ENCODE results near the gene LGR4.

The LGR4 gene

DNA sequence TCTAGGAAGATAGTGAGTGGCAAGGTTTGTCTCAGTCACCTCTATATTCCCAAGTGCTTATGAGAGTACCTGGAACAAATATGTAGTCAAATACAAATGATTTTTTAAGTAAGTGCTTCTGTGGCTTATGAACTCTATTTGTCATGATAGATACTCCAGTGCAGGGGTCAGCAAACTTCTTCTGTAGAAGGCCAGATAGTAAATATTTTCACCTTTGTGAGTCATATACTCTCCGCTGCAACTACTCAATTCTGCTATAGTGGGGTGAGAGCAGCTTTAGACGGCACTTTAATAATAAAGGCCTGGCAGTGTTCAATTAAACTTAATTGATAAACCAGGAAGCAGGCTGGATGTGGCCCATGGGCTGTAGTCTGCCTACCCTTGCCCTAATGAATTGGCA is 97.2 kb downstream of the LGR4 start:
- DNase-seq (ENCODE audit: low spot score): no peak

DNA sequence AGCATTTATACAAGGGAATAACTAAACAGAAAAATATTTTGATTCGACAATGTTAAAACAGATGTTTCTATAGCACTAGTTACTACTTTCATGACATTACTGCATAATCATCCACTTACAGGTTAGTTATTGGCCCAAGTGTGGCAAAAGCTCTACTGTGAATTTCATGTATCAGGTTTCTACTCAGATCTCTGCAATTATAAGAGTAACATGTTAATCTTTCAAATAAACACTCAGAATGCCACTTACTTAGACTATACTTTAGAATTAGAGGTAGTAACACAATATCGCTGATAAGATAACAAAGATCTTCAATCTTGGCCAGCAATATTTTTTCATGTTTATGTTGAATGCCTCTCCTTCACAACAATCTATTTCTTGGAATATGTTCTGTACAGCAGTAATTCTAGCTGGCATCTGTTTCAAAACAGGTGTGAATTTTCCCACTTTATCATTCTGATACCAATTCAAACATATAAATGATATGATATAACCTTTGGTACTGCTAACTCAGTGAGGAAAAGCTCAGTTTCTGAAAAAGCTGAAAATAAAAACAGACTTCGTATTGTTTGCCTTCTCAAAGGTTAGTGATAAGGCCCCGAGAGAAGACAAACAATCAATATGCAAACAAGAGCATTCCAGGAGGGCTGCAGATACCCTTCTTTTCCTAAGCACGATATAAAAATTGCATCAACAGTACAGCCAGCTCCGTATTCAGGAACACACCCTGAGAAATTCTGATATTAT is 98.6 kb downstream of the LGR4 start:
- DNase-seq (ENCODE audit: low spot score): no peak

DNA sequence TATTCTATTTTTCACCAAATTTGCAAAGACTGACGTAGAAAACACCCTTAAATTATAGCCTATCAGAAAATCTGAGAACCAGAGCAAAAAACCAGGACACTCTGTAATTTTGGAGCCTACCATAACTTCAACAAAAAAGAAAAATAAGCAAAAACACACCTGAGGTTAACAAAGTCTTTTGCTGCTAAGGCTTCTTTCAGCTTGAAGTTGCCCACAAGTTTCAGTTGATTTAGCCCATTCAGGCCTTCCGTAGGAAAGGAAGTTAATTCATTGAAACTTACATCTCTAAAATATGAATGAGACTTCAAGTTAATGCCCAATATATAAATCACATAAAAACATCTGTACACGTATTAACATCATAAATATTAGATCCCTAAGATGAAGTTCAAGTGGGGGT is 99.2 kb downstream of the LGR4 start:
- DNase-seq (ENCODE audit: low spot score): no peak

DNA sequence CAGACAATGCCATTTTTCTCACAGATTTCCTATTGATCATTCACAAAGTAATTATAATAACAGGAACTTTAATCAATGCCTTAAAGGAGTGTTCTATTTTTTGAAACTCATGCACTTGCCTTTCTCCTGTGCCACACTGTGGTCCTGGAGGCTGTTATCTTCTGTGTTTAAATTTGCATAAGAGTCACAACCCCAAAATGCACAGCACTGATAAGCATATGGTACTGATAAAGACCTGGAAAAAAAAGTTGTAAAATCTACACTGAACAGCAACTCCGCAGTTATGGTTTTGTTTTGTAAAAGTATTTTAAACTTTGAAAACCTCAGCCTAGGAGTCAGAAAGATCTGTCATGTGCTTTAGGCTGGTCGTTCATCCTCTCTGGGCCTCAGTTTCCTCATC is 100.4 kb downstream of the LGR4 start:
- no peak for DNase-seq (ENCODE audit: low spot score)

DNA sequence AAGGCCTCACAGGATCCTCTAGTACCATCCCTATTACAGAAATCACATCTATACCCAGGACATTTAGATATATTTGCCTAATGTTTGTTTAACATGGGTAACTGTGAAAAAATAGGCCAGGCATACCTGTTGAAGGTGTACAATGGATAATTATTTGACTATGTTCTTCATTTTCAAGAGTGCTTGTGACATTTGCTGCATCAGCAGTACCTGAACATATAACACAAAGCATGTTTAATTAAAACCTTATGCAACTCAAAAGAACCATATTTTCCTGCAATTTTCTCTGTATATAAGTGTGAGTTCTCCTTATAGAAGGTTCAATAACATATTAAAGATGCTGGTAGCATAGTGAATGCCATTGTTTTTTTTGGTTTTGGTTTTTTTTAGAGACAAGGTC is 101.1 kb downstream of the LGR4 start:
- DNase-seq (ENCODE audit: low spot score): no peak

DNA sequence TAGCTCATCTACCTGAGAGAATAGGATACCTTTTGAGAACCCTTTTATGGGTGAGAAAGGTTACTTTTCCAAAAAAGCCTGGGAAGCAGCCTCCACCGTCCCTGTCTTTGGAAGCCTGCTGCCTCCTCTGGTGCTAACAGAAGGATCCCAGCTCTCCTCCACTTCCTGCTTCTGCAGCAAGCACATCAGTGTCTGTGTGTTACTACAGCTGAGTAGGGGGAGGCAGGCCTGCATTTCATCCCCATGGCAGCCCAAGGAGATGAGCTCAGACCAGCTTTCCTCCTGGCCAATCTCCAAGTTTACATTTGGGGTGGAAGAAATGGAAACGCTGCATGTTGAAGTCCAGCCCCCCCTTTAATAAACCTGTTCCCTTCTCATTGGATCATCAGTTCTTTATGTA is 102.2 kb downstream of the LGR4 start:
- no peak for DNase-seq (ENCODE audit: low spot score)

DNA sequence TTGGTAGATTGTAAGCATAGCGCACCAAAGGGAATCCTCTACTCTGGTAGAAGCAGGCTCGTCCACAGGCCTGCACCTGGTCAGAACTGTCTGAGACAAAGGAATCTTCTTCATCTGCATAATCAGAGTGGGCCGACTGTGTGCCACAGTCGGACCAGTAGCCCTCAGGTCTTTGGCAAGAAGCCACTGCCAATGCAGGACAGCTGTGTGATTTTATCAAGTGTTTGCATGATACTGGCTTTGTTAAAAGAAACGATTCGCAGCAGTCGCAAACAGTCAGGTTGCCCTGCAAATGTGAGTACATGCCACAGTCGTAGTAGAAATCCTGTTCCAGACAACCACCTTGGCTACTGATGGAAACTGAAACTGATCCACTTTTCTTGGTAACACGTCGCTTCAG is 104.7 kb downstream of the LGR4 start:
- no peak for DNase-seq (ENCODE audit: low spot score)

DNA sequence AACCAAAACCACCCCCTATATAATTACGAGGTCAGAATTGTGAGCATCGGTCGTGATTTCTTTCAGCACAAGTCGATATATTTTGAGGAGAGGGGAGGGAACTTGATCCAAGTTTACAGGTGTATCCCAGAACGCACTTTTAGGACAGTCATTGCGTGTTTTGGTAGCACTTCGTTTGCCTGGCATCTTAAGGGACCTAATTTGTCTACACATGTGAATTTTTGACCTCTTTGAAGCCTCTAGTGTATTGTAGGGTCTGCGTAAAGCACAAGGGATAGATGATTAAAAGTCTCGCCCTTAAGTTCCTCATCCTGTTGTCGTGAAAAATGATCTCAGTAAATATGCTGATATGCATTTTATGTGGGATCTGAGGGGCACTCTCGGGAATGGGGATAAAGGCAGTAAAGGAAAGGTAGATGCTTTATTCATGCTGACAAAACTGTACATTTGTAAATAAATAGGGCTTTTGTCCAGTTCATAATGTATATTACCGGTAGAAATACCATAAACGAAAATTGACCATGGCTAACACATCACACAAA is 108.9 kb downstream of the LGR4 start:
- peak; percentile 3 for DNase-seq (ENCODE audit: low spot score)

DNA sequence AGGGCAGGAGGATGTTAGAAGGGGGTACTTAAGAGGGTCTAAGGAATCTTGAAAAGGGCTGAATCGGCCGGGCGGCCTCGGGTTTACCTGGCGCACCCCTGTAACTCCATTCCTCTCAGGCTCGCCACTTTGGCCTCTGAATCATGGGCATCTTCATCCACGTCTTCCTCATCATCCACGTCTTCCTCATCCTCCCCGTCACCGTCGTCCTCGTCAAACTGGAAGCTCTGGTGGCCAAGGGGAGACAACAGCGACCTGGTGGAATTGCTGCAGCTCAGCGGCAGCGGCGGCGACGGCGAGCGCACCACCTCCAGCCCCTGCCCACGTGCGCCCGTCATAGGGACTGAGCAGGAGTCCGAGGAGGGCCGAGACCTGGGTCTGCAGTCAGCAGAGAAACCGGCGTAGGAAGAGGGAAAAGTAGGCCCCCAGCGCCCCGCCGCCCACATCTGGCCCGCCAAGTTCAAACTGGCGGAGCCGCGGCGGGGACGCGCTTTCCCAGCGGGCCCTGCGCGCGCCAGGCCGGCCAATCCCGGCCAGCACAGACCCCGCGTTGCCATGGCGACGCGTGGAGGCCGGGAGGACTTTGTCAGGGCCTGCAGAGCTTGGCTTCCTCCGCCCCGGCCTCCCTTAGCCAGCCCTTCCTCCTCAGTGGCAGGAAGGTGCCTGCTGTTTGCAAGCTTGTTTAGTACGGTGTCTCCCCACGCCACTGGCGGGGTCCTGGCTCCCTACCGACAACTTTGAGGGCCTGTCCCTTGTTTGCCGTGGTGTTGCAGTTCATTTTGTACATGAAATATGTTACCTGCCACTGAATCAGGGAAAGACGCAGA is 109.6 kb downstream of the LGR4 start, which contains the start of gene CCDC34:
TSS of gene CCDC34 (minus strand) at position 467 of the 827 bp plus-strand sequence. CDS start at position 446, 21 bp downstream.
- DNase-seq (ENCODE audit: low spot score): peak; percentile 87

DNA sequence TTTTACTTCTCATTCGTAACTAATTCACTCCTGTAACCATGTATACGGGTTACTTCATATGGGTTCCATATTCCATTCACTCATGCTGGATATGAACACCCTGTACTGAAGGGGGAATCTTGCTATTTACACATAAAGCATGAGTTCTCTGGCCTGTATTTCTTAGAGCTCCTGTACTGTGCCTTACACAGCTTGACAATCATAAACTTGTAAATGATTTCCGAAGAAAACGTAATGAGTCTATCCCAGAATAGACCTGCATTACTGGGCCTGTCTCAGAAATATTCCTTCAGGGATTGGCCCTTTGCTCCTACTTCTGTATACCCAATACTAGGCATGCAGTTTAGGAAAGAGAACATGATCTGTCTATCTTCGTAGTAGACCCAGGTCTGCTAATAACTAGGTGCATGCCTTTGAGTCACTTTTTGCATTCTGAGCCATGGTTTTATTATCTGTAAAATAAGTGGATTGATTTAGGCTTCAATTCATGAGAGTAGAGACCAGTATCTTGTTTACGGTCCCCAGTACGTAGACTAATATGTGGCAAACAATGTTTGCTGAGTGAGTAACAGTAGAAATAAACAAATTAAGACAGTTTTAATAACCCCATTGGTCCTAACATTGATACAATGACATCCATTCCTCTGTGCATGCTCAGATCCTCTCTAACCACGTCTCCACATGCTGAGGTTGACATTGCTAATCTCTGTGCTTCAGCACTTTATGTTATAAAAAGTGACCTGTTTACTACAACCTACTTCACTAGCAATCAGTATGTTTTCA is 110.8 kb downstream of the LGR4 start:
- DNase-seq (ENCODE audit: low spot score): no peak

DNA sequence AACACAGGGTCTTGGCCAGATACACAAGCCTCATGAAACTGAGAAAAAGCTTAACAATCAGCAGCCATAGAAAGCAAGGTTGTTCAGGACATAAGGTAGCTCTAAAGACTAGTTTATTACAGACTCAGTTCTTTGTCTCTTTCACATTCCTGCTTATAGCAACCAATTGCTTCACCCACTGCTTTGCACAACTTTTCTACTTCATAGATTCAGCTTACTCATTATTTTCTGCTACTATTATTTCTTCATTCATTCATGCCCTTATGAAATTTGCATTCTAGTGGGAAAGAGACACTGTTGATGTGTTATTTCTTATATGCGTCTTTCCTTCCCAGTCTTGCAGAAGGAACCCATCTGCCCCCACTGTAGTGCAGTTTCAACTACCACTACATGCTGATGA is 114.3 kb downstream of the LGR4 start:
- DNase-seq (ENCODE audit: low spot score): no peak

DNA sequence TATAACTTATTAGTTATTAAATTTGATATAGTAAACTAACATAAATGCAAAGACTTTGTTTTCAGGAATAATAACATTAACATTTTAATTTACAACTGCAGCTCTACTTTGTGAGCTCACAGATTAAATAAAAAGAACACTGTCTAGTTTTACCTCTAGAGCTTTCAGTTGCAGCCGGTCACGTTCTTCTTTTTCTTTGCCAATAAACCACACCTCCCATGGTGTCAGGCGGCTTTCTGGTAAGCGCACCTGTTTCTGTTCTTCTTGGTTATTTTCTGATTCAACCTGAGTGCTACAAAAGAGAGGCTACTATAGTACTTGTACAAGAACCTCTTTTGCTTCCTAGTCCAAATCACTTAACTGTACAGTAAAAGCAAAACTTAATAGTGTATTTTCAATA is 115.3 kb downstream of the LGR4 start:
- DNase-seq (ENCODE audit: low spot score): no peak

DNA sequence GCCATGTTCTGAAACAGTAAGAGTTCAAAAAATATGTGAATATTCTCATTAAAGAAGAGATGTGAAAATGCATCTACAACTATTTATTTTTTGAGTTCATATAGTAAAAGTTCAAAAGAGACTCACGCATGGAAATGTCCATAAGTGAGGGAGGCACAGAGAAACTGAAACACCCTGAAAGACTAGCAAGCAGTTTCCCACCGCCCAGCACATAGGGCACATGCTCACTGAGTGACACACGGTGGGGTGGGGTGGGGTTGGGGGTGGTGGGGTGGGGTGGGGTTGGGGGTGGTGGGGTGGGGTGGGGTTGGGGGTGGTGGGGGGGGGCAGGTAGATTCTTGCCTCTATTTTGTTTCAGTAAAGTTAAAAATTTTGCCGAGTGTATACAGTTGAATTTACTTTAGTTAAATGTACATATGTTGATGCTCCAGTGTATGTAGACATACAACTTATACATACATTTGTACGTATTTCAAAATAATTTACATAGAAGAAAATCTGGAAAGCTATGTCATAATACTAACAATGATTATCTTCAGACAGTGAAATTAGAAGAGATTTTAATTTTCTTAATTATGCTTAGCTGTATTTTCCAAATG is 115.9 kb downstream of the LGR4 start:
- DNase-seq (ENCODE audit: low spot score): no peak

DNA sequence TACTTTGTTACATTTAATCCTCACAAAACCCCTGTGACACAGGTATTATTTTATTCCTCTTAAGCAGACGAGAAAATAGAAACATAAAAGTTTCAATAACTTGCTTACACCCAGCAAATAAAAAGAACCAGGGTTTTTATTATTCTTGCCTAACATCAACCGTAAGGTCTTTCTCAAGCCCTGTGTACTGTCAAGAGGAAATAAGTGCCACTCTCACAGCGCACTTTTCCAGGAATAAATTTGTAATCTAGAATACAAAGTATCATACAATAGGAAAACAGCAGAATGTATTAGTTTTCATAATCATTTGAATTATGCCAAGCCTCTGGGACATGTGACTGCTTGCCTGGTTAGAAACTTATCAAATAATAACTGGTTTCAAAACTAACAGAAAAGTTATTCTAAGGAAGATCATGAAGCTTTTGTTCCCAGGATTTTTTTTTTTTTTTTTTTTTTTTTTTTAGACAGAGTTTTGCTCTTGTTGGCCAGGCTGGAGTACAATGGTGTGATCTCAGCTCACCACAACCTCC is 117.0 kb downstream of the LGR4 start:
- no peak for DNase-seq (ENCODE audit: low spot score)

DNA sequence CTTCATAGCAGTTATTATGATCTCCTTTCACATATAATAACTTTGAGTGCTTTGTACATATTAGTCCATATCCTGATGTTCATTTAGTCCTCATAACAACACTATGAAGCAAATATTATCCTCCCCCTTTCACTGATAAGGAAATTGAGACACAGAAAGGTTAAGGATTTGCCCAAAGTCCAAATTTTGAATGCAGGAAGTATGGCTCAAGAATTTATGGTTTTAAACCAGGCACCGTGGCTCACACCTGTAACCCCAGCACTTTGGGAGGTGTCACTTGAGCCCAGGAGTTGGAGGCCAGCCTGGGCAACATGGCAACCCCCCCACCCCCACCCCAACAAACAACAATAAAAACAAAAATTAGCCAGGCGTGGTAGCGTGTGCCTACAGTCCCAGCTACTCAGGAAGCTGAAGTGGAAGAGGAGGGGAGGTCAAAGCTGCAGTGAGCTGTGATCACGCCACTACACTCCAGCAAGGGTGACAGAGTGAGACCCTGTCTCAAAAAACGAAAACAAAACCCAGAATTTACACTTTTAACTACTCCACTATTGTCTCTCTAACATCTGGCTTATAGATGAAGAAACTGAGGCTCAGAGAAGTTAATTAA is 118.1 kb downstream of the LGR4 start:
- no peak for DNase-seq (ENCODE audit: low spot score)

DNA sequence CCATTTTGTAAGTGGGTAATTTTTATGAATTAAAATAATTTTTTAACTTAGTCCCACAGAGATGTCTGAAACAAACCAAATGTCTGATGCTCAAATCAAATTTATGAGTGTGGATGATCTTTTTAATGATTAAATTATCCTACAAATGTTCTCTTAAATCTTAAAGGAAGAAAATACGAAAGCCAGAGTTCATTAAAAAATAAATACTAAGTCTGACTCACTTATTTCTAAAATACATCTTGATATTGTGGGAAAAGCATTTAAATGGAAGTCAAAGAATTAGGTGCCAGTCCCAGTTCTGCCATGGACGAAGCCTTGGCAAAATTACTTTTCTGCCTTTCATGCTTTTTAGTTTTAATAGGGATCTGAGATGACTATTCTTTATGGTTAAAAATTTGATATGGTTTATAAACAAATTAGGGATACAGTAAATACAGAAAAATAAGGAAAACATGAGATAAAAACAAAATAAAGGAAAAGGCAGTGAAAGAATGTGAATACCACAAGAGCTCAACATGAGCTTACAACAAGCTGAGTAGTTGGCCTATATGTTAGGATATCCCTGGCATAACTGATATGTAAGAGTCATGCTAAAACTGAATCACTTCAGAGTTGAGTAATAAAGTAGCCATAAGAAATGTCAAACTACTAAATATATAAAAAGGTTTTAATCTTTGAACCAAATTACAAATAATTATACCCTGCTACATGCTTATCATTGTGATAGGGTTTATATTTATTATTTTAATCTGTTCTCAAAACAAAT is 118.8 kb downstream of the LGR4 start:
- DNase-seq (ENCODE audit: low spot score): no peak

DNA sequence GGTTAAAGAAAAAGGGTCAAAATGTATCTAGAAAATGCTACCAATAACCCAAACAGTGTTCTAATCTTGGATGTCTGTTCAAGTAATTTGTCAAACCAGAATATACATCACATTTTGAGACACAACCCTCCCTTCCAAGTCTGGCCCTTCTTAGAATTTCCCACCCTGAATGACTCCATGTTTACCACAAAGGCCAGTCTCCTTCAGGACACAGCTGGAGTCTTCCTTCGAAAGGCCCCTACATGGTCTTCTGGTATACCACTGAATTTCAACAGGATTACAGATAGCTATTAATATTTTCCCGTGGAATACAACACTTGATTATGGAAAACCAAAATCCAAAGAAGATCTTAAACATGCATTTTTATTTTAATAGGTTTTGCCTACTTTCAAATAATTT is 119.8 kb downstream of the LGR4 start:
- DNase-seq (ENCODE audit: low spot score): no peak

DNA sequence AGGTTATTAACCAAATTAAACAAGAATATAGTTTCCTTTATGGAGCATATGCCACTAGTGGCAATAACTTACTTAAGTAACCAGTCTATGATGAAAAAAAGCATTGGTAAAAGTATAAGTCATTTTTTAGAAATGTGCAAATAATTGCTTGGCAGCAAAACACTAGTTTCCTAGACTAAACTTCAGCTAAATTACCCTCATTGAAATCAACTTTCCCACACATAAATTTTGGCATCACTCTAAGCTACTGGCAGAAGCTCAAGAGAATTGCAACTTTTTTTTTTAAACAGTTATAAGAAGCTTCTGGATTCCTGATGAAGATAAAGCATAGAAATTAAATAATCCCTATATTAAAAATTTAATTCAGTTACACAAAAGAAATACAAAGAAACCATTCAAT is 122.1 kb downstream of the LGR4 start:
- no peak for DNase-seq (ENCODE audit: low spot score)

DNA sequence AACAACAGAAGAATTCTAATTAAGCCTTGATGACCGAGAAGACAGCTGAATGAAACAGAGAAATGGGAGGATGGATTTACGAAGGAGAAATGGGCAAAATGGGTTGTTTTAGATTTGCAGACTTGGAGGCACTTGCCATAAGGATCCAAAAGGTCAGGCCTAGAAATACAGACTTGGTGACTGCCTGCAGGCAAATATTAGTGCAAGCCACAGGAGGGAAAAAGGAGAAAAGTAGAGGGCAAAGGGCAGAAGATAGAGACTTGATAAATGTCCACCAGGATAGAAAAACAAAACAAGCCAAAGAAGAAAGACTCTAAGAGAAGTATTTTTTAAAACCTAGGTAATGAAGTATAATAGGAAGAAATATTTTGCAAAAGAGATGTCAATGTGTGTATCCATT is 122.7 kb downstream of the LGR4 start:
- no peak for DNase-seq (ENCODE audit: low spot score)

DNA sequence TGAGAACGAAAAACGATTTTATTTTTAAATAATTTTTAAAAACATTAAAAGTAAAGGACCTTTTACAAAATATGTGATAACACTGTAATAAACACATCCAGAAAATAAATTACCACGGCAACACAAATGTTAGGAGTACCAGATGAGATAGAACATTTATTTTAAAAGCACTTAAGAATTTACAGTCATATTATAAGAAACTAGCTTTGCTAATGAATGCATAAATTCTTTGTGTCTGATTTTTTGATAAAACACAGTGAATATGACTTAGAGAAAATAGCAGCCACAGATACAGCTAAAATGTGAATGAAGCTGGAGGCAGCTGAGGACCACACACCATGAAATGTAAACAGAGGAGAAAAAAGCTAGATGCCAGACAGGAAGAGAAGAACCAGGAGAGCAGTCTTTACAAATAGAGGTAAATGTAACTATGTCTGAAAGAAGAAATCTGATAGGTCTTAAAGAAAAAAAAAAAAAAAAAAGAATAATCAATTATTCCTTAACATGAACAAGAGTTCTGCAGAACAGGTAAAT is 124.2 kb downstream of the LGR4 start:
- no peak for DNase-seq (ENCODE audit: low spot score)
